Right lobe of liver (tissue), 4 donors: Measurements from ENCODE around the gene RELT.

Experiments used
- POLR2A ChIP-seq: fragments of 450-650 bp; IDR thresholded peaks from one replicate; pipeline ENCODE4 v1.6.1; 2017; ENCODE audit warnings: antibody characterized with exemption, mild to moderate bottlenecking
- TF ChIP-seq, protein P1 (sequence below), 4 donors: fragments of 200-600 bp in 3 of 4; fragments of 450-650 bp in 1 of 4; IDR thresholded peaks; one replicate each; pipeline versions ENCODE4 v1.5.1 to v1.8.0; 2016 to 2022; ENCODE audit warnings: antibody characterized with exemption in 4 of 4, mild to moderate bottlenecking in 2 of 4
- donor health status: DM: no; HTN: no; CAD: no.
- donor health status: DM: no; HTN: no; CAD: no.
- donor health status: DM: no; HTN: yes; CAD: no.

DNA sequence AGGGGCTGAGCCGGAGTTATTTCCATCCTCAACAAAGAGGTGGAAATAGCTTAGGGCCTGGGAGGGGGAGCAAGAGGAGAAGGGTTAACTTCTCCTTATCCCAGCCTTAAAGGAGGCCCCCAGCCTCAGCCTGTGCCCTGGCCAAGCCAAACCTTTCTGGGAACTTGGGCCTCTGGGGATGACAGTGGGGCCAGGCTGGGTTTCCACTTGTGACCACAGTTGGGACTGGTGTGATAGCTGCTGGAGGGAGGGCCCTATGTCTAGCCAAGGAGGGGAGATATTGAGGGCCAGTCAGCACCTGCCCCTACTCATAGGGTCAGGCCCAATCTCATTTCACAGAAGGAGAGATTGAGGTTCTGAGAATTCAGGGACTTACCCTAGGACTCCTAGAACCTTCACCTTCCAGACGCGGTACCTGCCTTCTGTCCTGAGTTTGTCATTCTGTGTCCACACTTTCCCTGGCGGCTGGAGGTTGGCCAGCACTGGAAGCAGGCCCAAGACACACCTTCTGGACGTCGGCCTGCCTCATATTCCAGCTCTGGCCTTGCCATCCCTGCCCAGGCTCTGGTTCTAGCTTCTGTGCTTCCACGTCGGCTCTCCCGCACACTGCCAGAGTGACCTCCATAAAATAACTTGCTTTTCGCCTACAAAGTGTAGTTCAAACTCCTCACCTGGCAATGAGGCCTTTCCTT lies 3.1 kb downstream of the RELT start:
- TF ChIP-seq, protein P1, sequence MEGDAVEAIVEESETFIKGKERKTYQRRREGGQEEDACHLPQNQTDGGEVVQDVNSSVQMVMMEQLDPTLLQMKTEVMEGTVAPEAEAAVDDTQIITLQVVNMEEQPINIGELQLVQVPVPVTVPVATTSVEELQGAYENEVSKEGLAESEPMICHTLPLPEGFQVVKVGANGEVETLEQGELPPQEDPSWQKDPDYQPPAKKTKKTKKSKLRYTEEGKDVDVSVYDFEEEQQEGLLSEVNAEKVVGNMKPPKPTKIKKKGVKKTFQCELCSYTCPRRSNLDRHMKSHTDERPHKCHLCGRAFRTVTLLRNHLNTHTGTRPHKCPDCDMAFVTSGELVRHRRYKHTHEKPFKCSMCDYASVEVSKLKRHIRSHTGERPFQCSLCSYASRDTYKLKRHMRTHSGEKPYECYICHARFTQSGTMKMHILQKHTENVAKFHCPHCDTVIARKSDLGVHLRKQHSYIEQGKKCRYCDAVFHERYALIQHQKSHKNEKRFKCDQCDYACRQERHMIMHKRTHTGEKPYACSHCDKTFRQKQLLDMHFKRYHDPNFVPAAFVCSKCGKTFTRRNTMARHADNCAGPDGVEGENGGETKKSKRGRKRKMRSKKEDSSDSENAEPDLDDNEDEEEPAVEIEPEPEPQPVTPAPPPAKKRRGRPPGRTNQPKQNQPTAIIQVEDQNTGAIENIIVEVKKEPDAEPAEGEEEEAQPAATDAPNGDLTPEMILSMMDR (IDR thresholded peaks at IDR 0.05): no peak
- no peak for TF ChIP-seq POLR2A
